UCSD-AML1 (cell line): ENCODE data around the gene NFXL1.
A peak's percentile ranks its signal among the peaks of the same experiment; 100 is the strongest.

Experiments used
- DNase-seq: peaks from one replicate; lab custom pipeline; 2025; ENCODE audit not compliant: unreplicated experiment; lab: John Stamatoyannopoulos, UW

NFXL1 gene

GRCh38 chr4:47899639-47900038 is 14.7 kb downstream of the NFXL1 start:
- DNase-seq = no peak

GRCh38 chr4:47891928-47892327 is 22.5 kb downstream of the NFXL1 start:
- DNase-seq = no peak

- no peak for DNase-seq
Observed at GRCh38 chr4:47882228-47882627, 32.2 kb downstream of the NFXL1 start.

GRCh38 chr4:47879458-47879857 is 34.9 kb downstream of the NFXL1 start:
- DNase-seq = no peak

GRCh38 chr4:47876784-47877546 is 37.4 kb downstream of the NFXL1 start:
- no peak for DNase-seq

- no peak for DNase-seq
Observed at GRCh38 chr4:47876310-47876709, 38.1 kb downstream of the NFXL1 start.

GRCh38 chr4:47873877-47874541 is 40.4 kb downstream of the NFXL1 start:
- DNase-seq = no peak

GRCh38 chr4:47863486-47863885 is 50.9 kb downstream of the NFXL1 start:
- DNase-seq = no peak

GRCh38 chr4:47862297-47862696 is 52.1 kb downstream of the NFXL1 start:
- no peak for DNase-seq

GRCh38 chr4:47860305-47860704 is 54.1 kb downstream of the NFXL1 start:
- DNase-seq = no peak

GRCh38 chr4:47858006-47858405 is 56.4 kb downstream of the NFXL1 start:
- no peak for DNase-seq

GRCh38 chr4:47856713-47857112 is 57.7 kb downstream of the NFXL1 start:
- no peak for DNase-seq

- no peak for DNase-seq
Observed at GRCh38 chr4:47855350-47855749, 59.0 kb downstream of the NFXL1 start.

- DNase-seq = no peak
Observed at GRCh38 chr4:47852136-47852535, 62.2 kb downstream of the NFXL1 start.

GRCh38 chr4:47849466-47849865 is 64.9 kb downstream of the NFXL1 start:
- no peak for DNase-seq

GRCh38 chr4:47848041-47848440 is 66.3 kb downstream of the NFXL1 start:
- no peak for DNase-seq

- no peak for DNase-seq
Observed at GRCh38 chr4:47842985-47843384, 71.4 kb downstream of the NFXL1 start.

GRCh38 chr4:47840291-47840690 is 74.1 kb downstream of the NFXL1 start:
- DNase-seq = no peak

GRCh38 chr4:47839259-47839658 is 75.1 kb downstream of the NFXL1 start:
- no peak for DNase-seq

- no peak for DNase-seq
Observed at GRCh38 chr4:47838445-47838844, 75.9 kb downstream of the NFXL1 start.

GRCh38 chr4:47837908-47838294 is 76.5 kb downstream of the NFXL1 start, which contains the start of gene CORIN:
Gene CORIN (minus strand): TSS chr4:47838067. CDS start chr4:47837949, 118 bp downstream.
- DNase-seq = no peak

GRCh38 chr4:47837094-47837907 is 77.1 kb downstream of the NFXL1 start:
- DNase-seq = peak; percentile 53
